A549 (cell line): ENCODE results near the gene GH2. TPM values are rescaled to one million over a fixed set of nuclear protein-coding genes. Genes with fewer than 3 reads are reported as not detected.
A peak's percentile ranks its signal among the peaks of the same experiment; 100 is the strongest.

Experiments used
- ATAC-seq, 2 experiments: fragments of 200-7000 bp in 1 of 2; fragments of >200 bp in 1 of 2; cut with Nextera tagmentation in 1 of 2; cut with Tn5 transposase in 1 of 2; 3 replicates each; pipeline versions ENCODE4 v1.8.0 to v1.9.1; 2018 to 2020; ENCODE audit warnings: mild to moderate bottlenecking in 1 of 2, moderate library complexity in 1 of 2
- CTCF ChIA-PET: fragments of 300-600 bp; sonication (Branson Sonifier 250); formaldehyde crosslinking; extraction: SDS; loops from one replicate; lab custom pipeline; 2021; ENCODE audit warnings: antibody characterized with exemption, inconsistent platforms; lab: Yijun Ruan, JAX
- POLR2A ChIA-PET: fragments of 350-600 bp; formaldehyde crosslinking; extraction: SDS; loops from one replicate; lab custom pipeline; 2021; ENCODE audit warnings: antibody characterized with exemption, inconsistent platforms; lab: Yijun Ruan, JAX
- DNase-seq, 2 experiments: peaks; one replicate each; pipeline versions ENCODE4 v3.0.0 to v3.0.0-alpha.2; 2011 to 2016; ENCODE audit warnings: low read depth in 1 of 2, low spot score in 1 of 2
- FAIRE-seq: peaks from 2 replicates; lab custom pipeline; 2011; peaks lifted over from hg19 to GRCh38; lab: Jason Lieb, UNC
- H3K27ac ChIP-seq, 2 experiments: fragments of >200 bp; sonication (Bioruptor Twin); formaldehyde crosslinking; 3 replicates each; pipeline ENCODE4 v1.5.1; 2016 to 2017
- H3K4me1 ChIP-seq: fragments of >200 bp; sonication (Bioruptor Twin); formaldehyde crosslinking; 3 replicates; pipeline ENCODE4 v1.6.1; 2016
- H3K4me2 ChIP-seq: fragments of >200 bp; sonication (Bioruptor Twin); formaldehyde crosslinking; 3 replicates; pipeline ENCODE4 v1.6.1; 2016
- H3K4me3 ChIP-seq: fragments of >200 bp; sonication (Bioruptor Twin); formaldehyde crosslinking; 3 replicates; pipeline ENCODE4 v1.5.1; 2016
- H3K9me3 ChIP-seq: fragments of >200 bp; sonication (Bioruptor Twin); formaldehyde crosslinking; 3 replicates; pipeline ENCODE4 v1.6.1; 2016
- CEBPB ChIP-seq, 2 experiments: fragments of >200 bp in 1 of 2; sonication (Bioruptor Twin) in 1 of 2; formaldehyde crosslinking in 1 of 2; IDR thresholded peaks; 2 replicates each; pipeline ENCODE4 v1.6.1; 2012 to 2016
- CHD2 ChIP-seq: fragments of 150-350 bp; IDR thresholded peaks from 2 replicates; pipeline ENCODE4 v1.6.1; 2014; ENCODE audit warnings: low read length; ENCODE audit not compliant: partially characterized antibody
- CTCF ChIP-seq: fragments of >200 bp; sonication (Bioruptor Twin); formaldehyde crosslinking; IDR thresholded peaks from 3 replicates; pipeline ENCODE4 v1.5.1; 2016
- E2F6 ChIP-seq: IDR thresholded peaks from 2 replicates; pipeline ENCODE4 v1.6.1; 2012; ENCODE audit warnings: low read depth, borderline replicate concordance
- ESRRA ChIP-seq: fragments of 150-350 bp; IDR thresholded peaks from 2 replicates; pipeline ENCODE4 v1.6.1; 2014; ENCODE audit warnings: mild to moderate bottlenecking, low read length, borderline replicate concordance
- FOSB ChIP-seq: fragments of 250-450 bp; sonication (Bioruptor Pico); IDR thresholded peaks from 2 replicates; pipeline ENCODE4 v1.5.0; 2020; ENCODE audit warnings: mild to moderate bottlenecking, moderate library complexity
- HEYL ChIP-seq: fragments of 250-450 bp; sonication (Bioruptor Pico); IDR thresholded peaks from 2 replicates; pipeline ENCODE4 v1.8.0; 2021; ENCODE audit warnings: mild to moderate bottlenecking, moderate library complexity
- HOXA7 ChIP-seq: fragments of 250-450 bp; sonication (Bioruptor Pico); IDR thresholded peaks from 2 replicates; pipeline ENCODE4 v1.5.0; 2020; ENCODE audit warnings: mild to moderate bottlenecking, moderate library complexity
- HOXB13 ChIP-seq: fragments of 250-450 bp; sonication (Bioruptor Pico); IDR thresholded peaks from 2 replicates; pipeline ENCODE4 v1.5.0; 2020; ENCODE audit warnings: low read depth, mild to moderate bottlenecking, moderate library complexity
- MAFK ChIP-seq: fragments of 450-650 bp; IDR thresholded peaks from 2 replicates; pipeline ENCODE4 v1.6.1; 2014; ENCODE audit not compliant: partially characterized antibody
- MYC ChIP-seq: IDR thresholded peaks from 2 replicates; pipeline ENCODE4 v1.6.1; 2012; ENCODE audit warnings: mild to moderate bottlenecking, inconsistent platforms, low read length, improper control_type of control experiment, borderline replicate concordance
- NFE2L2 ChIP-seq: fragments of 150-350 bp; conservative IDR thresholded peaks from 2 replicates; pipeline ENCODE4 v1.6.1; 2014; ENCODE audit warnings: low read length
- PHF8 ChIP-seq: fragments of 200-600 bp; sonication (generic); IDR thresholded peaks from 2 replicates; pipeline ENCODE4 v1.6.1; 2016; ENCODE audit warnings: low read depth, mild to moderate bottlenecking, antibody characterized with exemption, moderate library complexity, borderline replicate concordance
- POLR2A ChIP-seq: IDR thresholded peaks from 2 replicates; pipeline ENCODE4 v1.6.1; 2012; ENCODE audit warnings: mild to moderate bottlenecking, low read length
- RARB ChIP-seq: fragments of 250-450 bp; sonication (Bioruptor Pico); IDR thresholded peaks from 2 replicates; pipeline ENCODE4 v1.8.0; 2021; ENCODE audit warnings: mild to moderate bottlenecking, moderate library complexity
- RCOR1 ChIP-seq: fragments of 150-350 bp; IDR thresholded peaks from 2 replicates; pipeline ENCODE4 v1.6.1; 2014; ENCODE audit warnings: antibody characterized with exemption, low read length, low read depth
- REST ChIP-seq: fragments of 200-600 bp; sonication (generic); IDR thresholded peaks from 2 replicates; pipeline ENCODE4 v1.6.1; 2016; ENCODE audit warnings: antibody characterized with exemption, mild to moderate bottlenecking, moderate library complexity
- RFX5 ChIP-seq: fragments of 450-650 bp; IDR thresholded peaks from 2 replicates; pipeline ENCODE4 v1.7.1; 2014; ENCODE audit warnings: antibody characterized with exemption, mild to moderate bottlenecking, moderate library complexity
- RNF2 ChIP-seq: fragments of 200-600 bp; sonication (generic); IDR thresholded peaks from 2 replicates; pipeline ENCODE4 v1.6.1; 2016; ENCODE audit warnings: low read depth, mild to moderate bottlenecking, antibody characterized with exemption, moderate library complexity, borderline replicate concordance
- SMC3 ChIP-seq: fragments of >200 bp; sonication (Bioruptor Twin); formaldehyde crosslinking; IDR thresholded peaks from 3 replicates; pipeline ENCODE4 v1.6.1; 2018; ENCODE audit warnings: inconsistent platforms
- TP53 ChIP-seq: fragments of 250-450 bp; sonication (Bioruptor Pico); IDR thresholded peaks from 2 replicates; pipeline ENCODE4 v1.5.0; 2021; ENCODE audit warnings: mild to moderate bottlenecking, moderate library complexity
- ZNF302 ChIP-seq: fragments of 250-450 bp; sonication (Bioruptor Pico); IDR thresholded peaks from 2 replicates; pipeline ENCODE4 v1.9.0; 2021; ENCODE audit warnings: inconsistent platforms, mild to moderate bottlenecking, moderate library complexity
- WGBS: methylation state at CpG from one replicate; pipeline ENCODE4 v1.1.6; 2017; ENCODE audit errors: missing lambda C conversion rate; 5-methylcytosine and 5-hydroxymethylcytosine counted together
- polyA plus RNA-seq, 4 experiments: library from polyadenylated mRNA; depleted of rRNA in 3 of 4; stranded (reverse); fragments of >200 nt; fragmentation: RNase III in 1 of 4; extraction: RNeasy Plus Mini Kit Qiagen cat#74134 plus additional on column Dnase treatment in 1 of 4; gene quantifications; 2 replicates in 3 of 4; 3 replicates in 1 of 4; pipeline ENCODE4 v1.2.3, GENCODE V29; 2011 to 2017
- TF ChIP-seq, protein P1 (sequence below): fragments of >200 bp; sonication (Bioruptor Twin); formaldehyde crosslinking; IDR thresholded peaks from 3 replicates; pipeline ENCODE4 v1.6.1; 2016

The GH2 gene
- polyA plus RNA-seq, 2 of the 4 experiments (the other 2 are of a cell fraction), result not detected

- WGBS, result under 1% methylated on average over 14 of the region's 36 CpGs
- peak; percentile 9 to 44; a peak in 4 of 6 replicates for ATAC-seq
- Histone ChIP-seq H3K4me1 (peaks cover 32% of the 10 kb centered on the region), H3K9me3 (no peaks in the 10 kb centered on the region), H3K4me2 (peak overlapping the region; percentile 96), H3K4me3 (peak overlapping the region; percentile 89), H3K27ac (peak overlapping the region; percentile 94 to 97)
- no peak for FAIRE-seq
- no peak for DNase-seq
- POLR2A ChIA-PET, result no interaction called here
- no peak for TF ChIP-seq HOXB13 (CRISPR knock-in tag)
- no peak for TF ChIP-seq HEYL
- TF ChIP-seq REST, result no peak
- CTCF ChIA-PET, result interaction anchor here (1.2 to 4.3 kb wide), 4 partner anchors 9 to 24 kb away, joined by 5 to 23 read pairs (median 6); partner anchors contain the start of genes FTSJ3 and PSMC5
Observed at GRCh38 chr17:63842173-63842539, 39.6 kb downstream of the GH2 start.

DNA sequence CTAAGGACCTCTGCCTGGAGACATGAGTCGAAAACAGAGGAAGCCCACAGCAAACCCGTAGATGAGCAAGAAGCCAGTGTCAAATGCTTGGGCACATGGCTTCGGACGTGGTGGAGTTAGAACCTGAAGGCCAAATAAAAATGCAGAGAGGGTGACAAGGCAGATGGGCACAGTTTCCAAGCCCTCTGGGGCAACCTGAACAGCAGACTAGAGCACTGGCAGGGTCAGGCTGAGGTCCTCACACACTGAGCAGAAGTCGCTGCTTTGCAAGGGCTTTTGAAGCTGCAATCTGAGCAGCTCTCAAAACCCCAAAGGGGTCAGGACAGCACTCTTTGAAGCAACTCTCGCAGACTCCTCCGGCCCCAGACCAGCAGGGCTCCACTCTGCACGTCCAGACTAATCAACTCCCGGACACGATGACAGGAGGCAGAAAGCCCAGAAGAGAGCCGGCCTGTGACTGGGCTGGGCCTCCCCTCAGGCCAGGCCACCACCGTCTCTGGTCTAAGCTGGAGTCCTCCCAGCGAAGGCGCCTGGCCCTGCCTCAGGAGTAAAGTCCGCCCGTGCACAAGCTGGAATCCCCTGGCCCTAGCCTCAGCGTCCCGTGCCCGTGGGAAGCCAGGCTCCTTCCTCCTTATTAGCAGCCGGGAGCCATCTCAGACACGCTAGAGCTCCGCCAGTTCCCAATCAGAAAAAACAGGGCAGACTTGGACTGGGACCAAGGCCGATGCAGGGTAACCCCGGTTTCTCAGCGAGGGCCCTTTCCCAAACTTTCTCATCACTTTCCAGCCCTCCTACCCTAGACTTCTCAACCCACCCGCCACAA, 40.2 kb downstream of the GH2 start:
- peaks cover 32% of the 10 kb centered on the region for H3K4me1 ChIP-seq
- FAIRE-seq, result no peak
- DNase-seq, result no peak
- 15% methylated on average over 23 of the region's 26 CpGs for WGBS
- TF ChIP-seq ZNF302 (CRISPR knock-in tag) (no peak), CEBPB (IDR thresholded peaks at IDR 0.05) (no peak), ESRRA (no peak), MAFK (no peak), CHD2 (no peak), RNF2 (no peak), E2F6 (no peak)
- TF ChIP-seq, all 56 proteins: peak for 0
- H3K4me2 ChIP-seq, result peak overlapping the region; percentile 96
- CTCF ChIA-PET, result interaction anchor here (1.2 to 4.3 kb wide), 4 partner anchors 9 to 24 kb away, joined by 5 to 23 read pairs (median 6); partner anchors contain the start of genes FTSJ3 and PSMC5
- peak overlapping the region; percentile 89 for H3K4me3 ChIP-seq
- no peaks in the 10 kb centered on the region for H3K9me3 ChIP-seq
- peak; percentile 30 to 48 for ATAC-seq
- POLR2A ChIA-PET, result interaction anchor here (0.9 to 1.0 kb wide), 2 partner anchors 13 to 304 kb away, joined by 3 read pairs; no protein-coding TSS in a partner anchor
- H3K27ac ChIP-seq, result peak overlapping the region; percentile 94 to 97

DNA sequence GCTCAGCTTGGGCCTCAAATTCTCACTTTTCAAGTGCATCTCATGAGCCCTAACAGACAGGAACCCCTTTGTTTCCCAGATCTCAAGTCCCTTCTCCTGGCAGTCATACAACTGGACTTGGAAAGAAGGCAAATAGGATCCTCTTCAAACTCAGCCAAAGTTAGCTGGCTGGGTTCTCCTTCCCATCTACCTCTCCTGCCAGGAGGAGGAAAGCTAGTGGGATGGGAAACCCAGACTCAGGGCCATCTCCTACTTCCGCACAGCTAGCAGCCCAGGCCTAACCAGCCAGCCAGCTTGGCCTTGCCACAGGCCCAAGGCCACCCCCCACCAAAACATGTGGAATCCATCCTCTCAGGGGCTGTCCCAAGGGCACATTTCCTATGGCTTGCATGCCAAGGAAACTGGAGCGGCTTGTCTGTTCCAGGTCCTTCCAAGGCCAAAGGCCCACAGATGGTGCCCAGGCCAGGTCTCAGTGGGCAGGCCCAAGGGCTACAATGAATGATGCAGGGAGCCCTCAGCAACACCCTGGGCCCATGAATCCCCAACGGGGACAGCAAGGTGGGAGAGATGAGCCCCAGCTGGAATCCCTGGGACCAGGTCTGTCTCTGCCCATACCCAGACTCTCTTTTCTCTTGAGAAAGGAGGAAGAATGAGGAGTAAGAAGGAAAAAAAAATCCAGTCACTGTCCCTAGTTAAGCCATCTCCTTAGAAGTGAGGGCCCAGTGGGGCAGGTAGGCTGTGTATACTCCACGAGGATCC, 41.0 kb downstream of the GH2 start:
- FAIRE-seq (no peak), DNase-seq (no peak), ATAC-seq (no peak)
- peak overlapping the region; percentile 89 for H3K4me3 ChIP-seq
- TF ChIP-seq HEYL (no peak), CTCF (no peak), POLR2A (no peak), RCOR1 (no peak), RARB (CRISPR knock-in tag) (no peak), PHF8 (no peak), NFE2L2 (no peak), TP53 (no peak), FOSB (CRISPR knock-in tag) (no peak), RFX5 (no peak), HOXA7 (no peak), SMC3 (no peak), MYC (no peak)
- TF ChIP-seq, protein P1, sequence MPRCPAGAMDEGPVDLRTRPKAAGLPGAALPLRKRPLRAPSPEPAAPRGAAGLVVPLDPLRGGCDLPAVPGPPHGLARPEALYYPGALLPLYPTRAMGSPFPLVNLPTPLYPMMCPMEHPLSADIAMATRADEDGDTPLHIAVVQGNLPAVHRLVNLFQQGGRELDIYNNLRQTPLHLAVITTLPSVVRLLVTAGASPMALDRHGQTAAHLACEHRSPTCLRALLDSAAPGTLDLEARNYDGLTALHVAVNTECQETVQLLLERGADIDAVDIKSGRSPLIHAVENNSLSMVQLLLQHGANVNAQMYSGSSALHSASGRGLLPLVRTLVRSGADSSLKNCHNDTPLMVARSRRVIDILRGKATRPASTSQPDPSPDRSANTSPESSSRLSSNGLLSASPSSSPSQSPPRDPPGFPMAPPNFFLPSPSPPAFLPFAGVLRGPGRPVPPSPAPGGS, result no peak
- TF ChIP-seq, all 56 proteins: peak for 0
- 82% methylated on average over 4 of the region's 4 CpGs for WGBS
- Histone ChIP-seq H3K4me2 (peak overlapping the region; percentile 96), H3K9me3 (no peaks in the 10 kb centered on the region), H3K27ac (peak overlapping the region; percentile 94 to 97), H3K4me1 (peaks cover 32% of the 10 kb centered on the region)
- POLR2A ChIA-PET, result interaction anchor here (0.9 to 1.0 kb wide), 2 partner anchors 13 to 305 kb away, joined by 3 read pairs; no protein-coding TSS in a partner anchor
- CTCF ChIA-PET, result interaction anchor here (0.9 to 4.3 kb wide), 7 partner anchors 8 to 25 kb away, joined by 3 to 37 read pairs (median 8); partner anchors contain the start of genes FTSJ3 and PSMC5
